HTERT RPE-1 (cell line): ENCODE measurements around the gene KHDC4.

Experiments used
- in situ Hi-C: fragments of 300-500 bp; cut with MboI; formaldehyde crosslinking; loops from 4 replicates; pipeline ENCODE4 v1.14.3; 2020; ENCODE audit warnings: low sequenced_read_pairs

Gene KHDC4

DNA sequence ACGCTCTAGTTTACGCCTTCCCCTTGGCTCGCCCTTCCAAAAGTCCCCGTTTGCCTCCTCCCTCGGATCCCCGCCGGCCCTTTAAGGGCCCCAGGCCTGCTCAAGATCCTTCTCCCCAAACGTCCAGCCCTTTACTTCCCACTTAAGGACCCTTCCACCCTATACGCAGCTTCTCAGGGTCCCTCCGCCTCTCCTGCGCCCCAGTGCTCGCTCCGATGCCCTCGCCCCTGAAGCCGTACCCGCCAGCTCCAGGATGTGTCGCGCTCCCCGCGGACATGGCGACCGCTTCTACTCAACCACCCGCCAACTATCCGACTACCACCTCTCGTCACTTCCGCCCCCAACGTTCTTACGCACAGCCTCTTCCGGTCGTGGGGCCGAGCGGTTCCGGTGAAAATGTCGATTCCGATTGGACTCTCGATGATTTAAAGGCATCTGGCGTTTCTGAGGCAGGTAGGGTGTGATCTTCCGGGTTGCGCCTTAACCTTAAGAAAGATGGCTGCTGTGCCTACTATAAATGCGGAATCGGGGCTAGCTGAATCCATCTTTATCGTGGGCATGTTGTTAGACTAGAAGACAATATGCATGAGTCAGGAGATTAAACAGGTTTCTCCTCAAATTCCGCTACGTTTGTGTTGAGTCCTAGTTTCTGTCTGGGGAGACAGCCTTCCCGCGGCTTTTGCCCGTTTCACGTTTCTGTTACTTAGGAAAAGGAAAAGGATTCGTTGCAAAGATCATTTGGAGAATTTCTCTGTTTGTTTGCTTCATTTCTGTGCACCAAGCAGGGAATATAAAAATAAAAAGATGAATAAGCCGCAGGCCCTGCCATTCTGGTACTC lies at the start of gene KHDC4:
Gene KHDC4 (minus strand): TSS at position 317 of the 839 bp plus-strand sequence. CDS start 40 bp downstream, at position 277.
- in situ Hi-C loops = no loop called here

GRCh38 chr1:155983191-155984024 lies 49.2 kb upstream of the KHDC4 start:
- in situ Hi-C loops = no loop called here

DNA sequence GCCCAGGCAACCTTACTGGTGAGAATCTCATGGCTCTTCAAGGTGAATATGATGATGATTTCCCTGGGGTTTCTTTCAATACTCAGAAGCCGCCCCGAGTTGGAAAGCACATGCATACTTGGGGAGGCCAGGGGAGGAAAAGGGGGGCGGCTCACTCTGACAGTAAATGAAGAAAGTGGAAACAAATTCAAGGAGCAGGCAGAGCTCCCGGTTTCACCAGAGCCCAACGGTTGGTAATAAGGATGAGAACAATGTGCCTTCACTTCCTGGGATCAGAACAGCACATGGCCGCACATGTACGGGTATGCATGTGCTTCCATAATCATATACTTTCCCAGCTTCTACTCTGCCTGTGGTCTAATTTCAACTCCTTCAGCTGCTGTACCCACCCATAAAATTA lies 47.9 kb upstream of the KHDC4 start:
- in situ Hi-C loops = no loop called here

DNA sequence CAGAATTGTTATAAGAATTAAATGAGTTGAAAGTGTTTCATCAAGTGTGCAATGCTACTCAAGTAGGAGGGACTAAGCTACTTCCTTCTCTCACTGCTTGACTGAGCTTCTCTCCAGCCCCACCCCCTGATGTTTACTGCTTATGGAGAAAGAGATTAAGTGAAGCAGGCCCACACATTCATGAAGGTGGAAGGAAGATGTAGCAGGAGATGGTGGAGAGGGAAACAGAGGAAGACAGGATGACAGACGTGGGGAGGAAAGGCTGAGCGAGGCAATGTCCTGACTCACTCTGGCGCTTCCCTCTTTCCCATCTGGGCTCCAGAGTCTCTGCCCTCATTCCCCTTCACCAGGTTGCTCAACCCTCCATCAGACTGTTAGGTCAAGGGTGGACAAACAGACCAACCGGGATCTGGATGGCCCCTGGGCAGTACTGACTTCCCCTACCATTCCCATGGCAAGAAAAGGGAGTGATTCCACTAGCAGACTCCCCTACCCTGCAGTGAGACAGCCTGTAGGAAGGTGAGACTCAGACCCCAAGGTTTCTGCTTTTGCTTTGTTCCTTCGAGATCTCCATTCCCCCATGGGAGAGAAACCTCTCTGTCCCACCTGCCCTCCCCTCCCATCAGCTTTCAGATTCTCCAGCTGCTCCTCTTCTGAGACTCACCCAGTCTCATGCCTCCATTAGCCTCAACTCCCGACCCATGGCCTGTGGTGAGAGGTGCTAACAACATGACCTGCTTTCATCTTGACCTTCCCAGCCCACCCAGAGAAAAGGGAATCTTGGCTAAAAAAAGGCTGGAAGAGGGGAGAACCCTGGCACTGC lies 47.3 kb upstream of the KHDC4 start:
- in situ Hi-C loops = no loop called here

- in situ Hi-C loops = no loop called here
Measured at GRCh38 chr1:155979597-155980343, 45.6 kb upstream of the KHDC4 start.

- in situ Hi-C loops = no loop called here
Measured at GRCh38 chr1:155978973-155979429, 44.8 kb upstream of the KHDC4 start.

DNA sequence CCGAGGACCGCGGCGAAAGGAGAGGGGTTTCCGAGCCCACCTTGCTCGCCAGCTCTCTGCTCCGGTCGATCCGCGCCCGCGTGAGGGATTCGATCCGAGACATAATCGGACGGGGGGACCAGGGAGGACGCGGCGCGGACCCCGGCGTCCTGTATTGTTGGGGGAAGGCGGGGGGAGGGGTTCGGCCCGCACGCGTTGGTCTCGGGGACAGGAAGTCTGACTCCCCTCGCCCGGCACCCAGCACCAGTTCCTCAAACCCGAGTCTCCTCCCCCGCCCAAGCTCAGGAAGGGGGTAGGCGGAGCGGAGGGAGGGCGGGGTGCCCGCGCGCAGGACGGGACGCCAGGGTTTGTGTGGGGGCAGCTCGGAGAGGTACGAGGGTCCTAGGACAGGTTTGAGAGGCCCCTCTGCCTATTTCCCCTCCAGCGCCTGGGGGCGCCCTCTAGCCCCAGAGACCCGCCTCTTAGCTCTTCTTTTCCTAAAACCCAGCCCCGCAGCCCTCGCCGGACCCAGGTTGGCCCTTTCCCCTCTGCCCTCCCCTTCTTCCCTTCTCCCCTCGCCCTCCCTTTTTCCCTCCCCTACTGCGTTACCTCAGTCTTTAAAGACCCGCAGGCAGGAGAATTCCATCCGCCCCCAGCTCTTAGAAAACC lies 44.2 kb upstream of the KHDC4 start, which contains the start of gene ARHGEF2:
Gene ARHGEF2 (minus strand): TSS at position 223 of the 648 bp plus-strand sequence. CDS start 120 bp downstream, at position 103.
- in situ Hi-C loops = no loop called here

DNA sequence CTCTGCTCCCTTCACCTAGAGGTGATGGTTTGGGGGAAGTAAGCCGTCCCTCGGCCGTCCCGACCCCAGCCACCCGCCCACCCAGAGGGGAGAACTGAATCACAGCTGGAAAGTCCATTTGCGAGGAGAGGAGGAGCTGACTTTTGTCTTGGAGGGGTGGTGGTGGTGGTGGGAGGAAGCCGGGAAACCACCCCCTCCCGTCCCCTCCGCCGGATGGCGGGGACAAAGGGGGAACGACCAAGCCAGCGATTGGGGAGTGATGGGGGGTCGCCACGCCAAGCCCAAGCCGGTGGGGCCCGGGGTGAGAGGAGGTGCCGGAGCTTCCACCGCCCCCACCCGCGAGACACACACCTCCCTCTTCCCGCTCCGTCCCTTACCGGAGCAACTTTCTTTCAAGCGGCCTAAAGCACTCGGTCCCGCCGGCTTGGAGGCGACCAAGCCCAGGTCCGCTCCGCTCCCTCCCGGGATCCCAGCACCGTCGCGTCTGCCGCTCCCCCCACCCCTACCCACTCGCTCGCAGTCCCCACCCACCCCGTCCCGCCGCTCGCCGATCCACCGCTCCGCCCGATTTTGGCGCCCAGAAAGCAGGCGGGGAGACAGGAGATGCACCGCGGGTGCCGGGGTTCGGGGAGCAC lies 43.6 kb upstream of the KHDC4 start:
- in situ Hi-C loops = no loop called here

- in situ Hi-C loops = no loop called here
Measured at GRCh38 chr1:155976913-155977689, 42.9 kb upstream of the KHDC4 start.

- in situ Hi-C loops = no loop called here
Measured at GRCh38 chr1:155976062-155976912, 42.1 kb upstream of the KHDC4 start.

- in situ Hi-C loops = no loop called here
Measured at GRCh38 chr1:155975375-155976061, 41.3 kb upstream of the KHDC4 start.

DNA sequence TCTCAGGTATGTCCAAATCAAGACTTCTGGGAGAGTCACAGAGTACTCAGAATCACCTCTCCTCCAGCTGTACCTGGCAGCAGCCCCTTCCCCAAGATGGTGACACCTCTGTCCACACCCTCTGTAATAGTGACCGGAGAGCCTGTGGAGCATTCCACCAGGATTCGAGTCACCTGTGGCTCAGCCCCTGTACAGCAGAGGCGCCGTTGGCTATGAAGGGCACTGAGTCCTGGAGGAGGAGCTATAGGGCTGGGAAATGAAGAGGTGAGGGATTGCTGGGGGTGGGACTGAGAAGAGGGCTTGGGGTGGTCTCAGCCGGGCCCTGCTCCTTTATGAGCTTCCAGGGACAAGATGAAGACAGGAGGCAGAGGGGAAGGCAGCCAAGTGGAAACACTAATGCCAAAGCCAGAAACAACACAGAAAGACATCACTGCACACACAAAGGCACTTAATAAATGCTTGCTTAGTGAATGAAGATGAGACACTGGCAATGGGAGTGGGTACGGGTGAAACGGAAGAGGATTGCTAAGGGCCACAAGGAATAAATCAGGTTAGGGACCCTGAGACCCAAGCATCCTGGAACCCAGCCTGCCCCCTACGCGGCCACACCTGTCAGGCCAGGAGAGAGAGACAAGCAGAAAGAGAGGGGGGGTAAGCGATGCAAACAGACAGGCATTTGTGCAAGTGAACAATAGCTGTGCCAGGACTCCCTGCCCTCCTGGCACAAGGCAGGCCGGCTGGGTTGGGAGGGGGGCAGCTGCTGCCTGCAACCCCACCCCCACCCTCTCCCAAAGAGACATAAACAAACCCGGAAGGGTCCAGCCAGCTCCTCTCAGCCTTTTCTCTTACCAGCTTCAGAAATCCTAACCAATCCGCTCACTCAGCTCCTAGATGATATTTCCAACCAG lies 40.2 kb upstream of the KHDC4 start:
- in situ Hi-C loops = no loop called here

- in situ Hi-C loops = no loop called here
Measured at GRCh38 chr1:155973723-155974122, 39.5 kb upstream of the KHDC4 start.

DNA sequence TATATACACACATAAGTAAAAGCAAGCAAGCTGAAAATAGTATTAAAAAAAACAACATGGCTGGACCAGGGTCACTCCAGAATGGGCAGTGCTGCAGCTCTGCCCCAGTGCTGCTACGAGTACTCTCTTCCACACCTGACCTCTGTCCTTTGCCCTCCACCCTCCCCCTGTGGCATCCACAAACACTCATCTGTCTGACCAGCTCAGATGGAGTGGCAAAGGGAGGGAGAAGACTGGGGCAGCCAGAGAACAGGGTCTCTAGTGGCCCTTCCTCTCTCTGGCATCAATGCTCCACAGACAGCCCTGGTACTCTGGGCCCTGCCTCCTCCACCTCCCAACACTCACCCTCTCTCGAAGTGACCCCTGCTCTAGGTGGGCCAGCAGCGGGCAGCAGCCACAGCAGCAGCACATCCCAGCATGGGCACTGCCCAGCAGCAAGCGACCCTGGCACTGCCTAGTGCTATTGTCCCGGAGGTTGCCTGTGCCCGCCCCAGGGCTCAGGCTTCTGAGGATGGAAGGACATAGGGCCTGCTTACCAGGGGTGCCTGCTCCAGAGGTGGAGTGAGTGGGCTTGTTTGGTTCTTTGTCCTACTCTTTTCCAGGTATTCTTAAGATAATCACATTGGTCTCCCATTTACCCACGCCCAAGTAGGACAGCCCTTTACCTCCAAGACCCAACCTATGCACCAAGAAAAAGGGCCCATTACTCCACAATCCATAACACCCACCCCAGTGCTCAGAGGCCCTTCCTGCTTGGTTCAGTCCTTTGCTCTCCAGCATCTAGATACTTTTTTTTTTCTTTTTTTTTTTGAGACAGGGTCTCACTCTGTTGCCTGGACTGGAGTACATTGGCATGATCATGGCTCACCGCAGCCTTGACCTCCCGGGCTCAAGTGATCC lies 37.9 kb upstream of the KHDC4 start:
- in situ Hi-C loops = no loop called here
